Measurements from ENCODE around the gene NOS3. TPM values are rescaled to one million over a fixed set of nuclear protein-coding genes. Genes with fewer than 3 reads are reported as not detected.
A peak's percentile ranks its signal among the peaks of the same experiment; 100 is the strongest.

NOS3 gene
- total and polyA plus RNA-seq, 9 of the 15 experiments (the other 6 are each of a cell fraction or from before 2014, with no cell fraction given) = 1.1 to 121 (median 23.6) TPM

GRCh38 chr7:150986099-150986512 is 4.7 kb upstream of the NOS3 start (continued):
- TF ChIP-seq MIER1 (IDR thresholded peaks at IDR 0.05; ENCODE audit: low read depth) (peak; percentile 83), PHF21A (IDR thresholded peaks at IDR 0.05; ENCODE audit: borderline replicate concordance, low read depth) (0 out of 2 replicates have a peak, but pooled peaks have one; percentile 16), ATF6 (CRISPR knock-in tag; IDR thresholded peaks at IDR 0.05) (no peak), MXI1 (IDR thresholded peaks at IDR 0.05; ENCODE audit: low read depth, low read length) (0 out of 2 replicates have a peak, but pooled peaks have one; percentile 32), MLX (CRISPR knock-in tag; conservative IDR thresholded peaks at IDR 0.05) (no peak), GABPB1 (CRISPR knock-in tag; IDR thresholded peaks at IDR 0.05) (0 out of 2 replicates have a peak, but pooled peaks have one; percentile 56), EZH2 (IDR thresholded peaks at IDR 0.05; ENCODE audit: borderline replicate concordance, low read depth, low read length) (no peak), YBX1 (IDR thresholded peaks at IDR 0.05) (no peak), MYNN (IDR thresholded peaks at IDR 0.05) (peak; percentile 77), MYNN (CRISPR knock-in tag; IDR thresholded peaks at IDR 0.05) (no peak), SPI1 (IDR thresholded peaks at IDR 0.05; ENCODE audit: borderline replicate concordance, low read depth, low read length) (peak; percentile 6; the same call in 1 of the 2 replicates), JUN (IDR thresholded peaks at IDR 0.05; ENCODE audit: borderline replicate concordance, low read depth, low read length) (peak; percentile 31; the same call in 1 of the 2 replicates), JUN (CRISPR knock-in tag; IDR thresholded peaks at IDR 0.05; ENCODE audit: borderline replicate concordance) (no peak), SRSF3 (IDR thresholded peaks at IDR 0.05; ENCODE audit: insufficient read depth, low read length) (no peak), ZBTB8A (IDR thresholded peaks at IDR 0.05; ENCODE audit: partially characterized antibody) (no peak), XRCC5 (IDR thresholded peaks at IDR 0.05; ENCODE audit: low read depth, low read length) (peak; percentile 61), TBP (optimal IDR thresholded peaks at IDR 0.05; ENCODE audit: low read depth, low read length) (peak; percentile 31), CHD1 (IDR thresholded peaks at IDR 0.05; ENCODE audit: low read length) (no peak), KDM2B (CRISPR knock-in tag; IDR thresholded peaks at IDR 0.05) (no peak), SAFB (IDR thresholded peaks at IDR 0.05; ENCODE audit: borderline replicate concordance, low read depth, low read length) (no peak), TAF15 (IDR thresholded peaks at IDR 0.05; ENCODE audit: low read depth, low read length) (no peak)

All from K562 (cell line).